Hematopoietic multipotent progenitor cell (in vitro differentiated cells): ENCODE measurements around the gene SEMA3A. TPM values are rescaled to one million over a fixed set of nuclear protein-coding genes. Genes with fewer than 3 reads are reported as not detected.

Experiments used
- DNase-seq, 3 donors: peaks; one replicate each; pipeline ENCODE4 v3.0.0-alpha.2; 2011 to 2015; ENCODE audit warnings: low read depth in 2 of 3, low spot score in 2 of 3
- total RNA-seq: library from RNA; depleted of rRNA; stranded (reverse); fragments of >200 nt; gene quantifications from one replicate; pipeline ENCODE4 v1.2.3, GENCODE V29; 2012

Gene SEMA3A
- total RNA-seq, 1 donor, result under 0.01 TPM

- no peak for DNase-seq
Measured at GRCh38 chr7:83946801-83947200, 247.8 kb downstream of the SEMA3A start.

- no peak for DNase-seq
Measured at GRCh38 chr7:83941300-83941699, 253.3 kb downstream of the SEMA3A start.

GRCh38 chr7:83937930-83938329 is 256.7 kb downstream of the SEMA3A start:
- DNase-seq, result no peak

GRCh38 chr7:83936056-83936708 is 258.4 kb downstream of the SEMA3A start:
- DNase-seq, result peak; percentile 6 to 80 (median 49)

- no peak for DNase-seq
Measured at GRCh38 chr7:83934118-83934734, 260.4 kb downstream of the SEMA3A start.

- no peak for DNase-seq
Measured at GRCh38 chr7:83931968-83932367, 262.6 kb downstream of the SEMA3A start.

- DNase-seq, result peak in 1 of 3 donors; percentile 10
Measured at GRCh38 chr7:83930262-83930661, 264.3 kb downstream of the SEMA3A start.

GRCh38 chr7:83925860-83926259 is 268.7 kb downstream of the SEMA3A start:
- DNase-seq, result no peak

- DNase-seq, result no peak
Measured at GRCh38 chr7:83921941-83922607, 272.5 kb downstream of the SEMA3A start.

- DNase-seq, result no peak
Measured at GRCh38 chr7:83921271-83921940, 273.2 kb downstream of the SEMA3A start.

- no peak for DNase-seq
Measured at GRCh38 chr7:83918142-83918541, 276.4 kb downstream of the SEMA3A start.

- no peak for DNase-seq
Measured at GRCh38 chr7:83913174-83913573, 281.4 kb downstream of the SEMA3A start.

GRCh38 chr7:83908526-83908925 is 286.1 kb downstream of the SEMA3A start:
- DNase-seq, result no peak
